Epithelial cell of proximal tubule (primary cell): ENCODE measurements around the gene OR52E5. TPM values are rescaled to one million over a fixed set of nuclear protein-coding genes. Genes with fewer than 3 reads are reported as not detected.

Experiments used
- DNase-seq: peaks from one replicate; pipeline ENCODE4 v3.0.0-alpha.2; 2011; ENCODE audit warnings: low read depth
- H3K4me3 ChIP-seq: 2 replicates; pipeline ENCODE4 v1.5.1; 2011; ENCODE audit warnings: low read depth, mild to moderate bottlenecking, low read length
- CTCF ChIP-seq: conservative IDR thresholded peaks from 2 replicates; pipeline ENCODE4 v1.5.1; 2012; ENCODE audit warnings: low read depth, mild to moderate bottlenecking, low read length
- total RNA-seq: library from RNA; depleted of rRNA; stranded (reverse); fragments of >200 nt; gene quantifications from 2 replicates; pipeline ENCODE4 v1.2.3, GENCODE V29; 2015

The OR52E5 gene
- total RNA-seq, 1 donor from 2014 or later: not detected

DNA sequence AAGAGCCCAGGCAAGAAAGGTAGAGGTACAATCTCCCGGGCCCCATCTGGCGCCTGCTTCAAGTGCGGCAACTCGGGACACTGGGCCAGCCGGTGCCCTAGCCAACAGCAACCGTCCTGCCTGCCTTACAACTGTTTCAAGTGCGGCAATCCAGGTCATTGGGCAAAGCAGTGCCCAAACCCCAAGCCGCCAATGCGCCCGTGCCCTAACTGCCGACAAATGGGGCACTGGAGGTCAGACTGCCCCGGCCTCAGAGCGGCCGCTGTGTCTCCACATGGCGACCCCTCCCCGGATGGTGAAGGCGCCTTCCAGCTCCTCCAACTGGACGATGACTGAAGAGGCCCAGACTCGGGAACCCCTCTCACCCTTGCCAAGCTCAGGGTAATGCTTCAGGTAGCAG lies 37.6 kb downstream of the OR52E5 start:
- no peak for DNase-seq
- no peak for TF ChIP-seq CTCF
- H3K4me3 ChIP-seq: no peak overlapping the region

- DNase-seq: no peak
- no peak for TF ChIP-seq CTCF
- no peak overlapping the region for H3K4me3 ChIP-seq
Measured at GRCh38 chr11:5931061-5931460, 38.1 kb downstream of the OR52E5 start.

GRCh38 chr11:5932671-5933070 lies 39.7 kb downstream of the OR52E5 start:
- TF ChIP-seq CTCF: no peak
- no peak for DNase-seq
- H3K4me3 ChIP-seq: no peak overlapping the region

DNA sequence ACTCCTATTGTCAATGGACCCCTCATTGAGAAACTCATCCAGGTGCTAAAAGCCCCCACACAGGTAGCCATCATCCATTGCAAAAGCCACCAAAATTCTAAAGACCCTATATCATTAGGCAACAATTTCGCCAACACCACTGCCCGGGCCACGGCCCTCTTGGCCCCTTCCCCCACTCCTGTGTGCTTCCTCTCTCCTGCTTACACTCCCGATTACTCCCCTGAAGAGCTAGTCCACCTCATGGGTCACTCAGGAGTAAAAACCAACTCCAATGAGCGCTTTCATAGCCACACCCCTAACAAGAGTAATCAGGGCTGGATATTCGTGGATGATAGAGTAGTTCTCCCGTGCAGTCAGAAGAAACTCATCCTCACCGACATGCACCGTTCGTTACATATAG lies 40.1 kb downstream of the OR52E5 start:
- TF ChIP-seq CTCF: no peak
- DNase-seq: no peak
- H3K4me3 ChIP-seq: no peak overlapping the region

DNA sequence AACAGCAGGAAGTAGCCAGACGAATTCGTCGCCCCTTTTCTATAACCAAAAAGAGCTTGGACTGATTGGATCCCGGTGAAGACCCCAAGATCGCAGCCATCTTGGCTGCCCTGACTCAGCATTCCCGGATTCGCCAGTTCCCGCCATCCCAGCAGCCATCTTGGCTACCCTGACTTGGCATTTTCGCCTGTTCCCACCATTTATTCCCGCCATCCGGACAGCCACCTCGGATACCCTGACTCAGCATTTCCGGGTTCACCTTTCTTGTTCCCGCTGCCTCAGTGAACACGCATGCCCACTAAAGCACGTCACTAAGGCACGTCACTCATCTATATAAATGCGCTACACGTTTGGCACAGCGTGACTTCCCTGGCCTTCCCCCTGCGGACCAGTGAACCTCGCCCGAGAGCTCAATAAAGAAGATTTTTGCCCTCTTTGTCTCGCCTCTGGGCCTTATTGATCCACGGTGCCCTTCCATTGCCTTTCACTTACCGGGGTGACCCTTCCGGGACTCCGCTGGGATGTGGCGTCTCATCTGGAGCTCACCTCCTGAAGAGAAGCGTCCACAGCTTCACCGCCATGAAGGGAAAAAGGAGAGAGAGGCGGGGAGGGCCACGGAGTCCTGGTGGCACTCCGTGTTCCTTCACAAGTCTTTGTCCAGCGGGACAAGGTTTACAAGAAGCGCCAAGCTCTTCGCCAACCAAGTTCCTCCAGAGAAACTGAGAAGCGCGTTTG lies 45.0 kb downstream of the OR52E5 start:
- DNase-seq: no peak
- H3K4me3 ChIP-seq: peak overlapping the region; percentile 23
- TF ChIP-seq CTCF: no peak

GRCh38 chr11:5938603-5938965 lies 45.6 kb downstream of the OR52E5 start:
- DNase-seq: no peak
- no peak for TF ChIP-seq CTCF
- peak overlapping the region; percentile 23 for H3K4me3 ChIP-seq

GRCh38 chr11:5940748-5941147 lies 47.7 kb downstream of the OR52E5 start:
- H3K4me3 ChIP-seq: no peak overlapping the region
- DNase-seq: no peak
- TF ChIP-seq CTCF: no peak
